A673 (cell line): Measurements from ENCODE around the gene PRSS53.

Experiments used
- EZH2 ChIP-seq: fragments of 200-600 bp; sonication (generic); IDR thresholded peaks from 2 replicates; pipeline ENCODE4 v1.6.1; 2017; ENCODE audit warnings: borderline replicate concordance, low read depth, mild to moderate bottlenecking, mixed read lengths, antibody characterized with exemption, low read length; ENCODE audit not compliant: poor library complexity, severe bottlenecking
- TF ChIP-seq, protein P1 (sequence below): fragments of 300-800, 200-600 bp; sonication (generic); conservative IDR thresholded peaks from 2 replicates; pipeline ENCODE4 v1.5.1; 2017; ENCODE audit warnings: low read depth, mild to moderate bottlenecking, antibody characterized with exemption, low read length, moderate library complexity, mixed read lengths

DNA sequence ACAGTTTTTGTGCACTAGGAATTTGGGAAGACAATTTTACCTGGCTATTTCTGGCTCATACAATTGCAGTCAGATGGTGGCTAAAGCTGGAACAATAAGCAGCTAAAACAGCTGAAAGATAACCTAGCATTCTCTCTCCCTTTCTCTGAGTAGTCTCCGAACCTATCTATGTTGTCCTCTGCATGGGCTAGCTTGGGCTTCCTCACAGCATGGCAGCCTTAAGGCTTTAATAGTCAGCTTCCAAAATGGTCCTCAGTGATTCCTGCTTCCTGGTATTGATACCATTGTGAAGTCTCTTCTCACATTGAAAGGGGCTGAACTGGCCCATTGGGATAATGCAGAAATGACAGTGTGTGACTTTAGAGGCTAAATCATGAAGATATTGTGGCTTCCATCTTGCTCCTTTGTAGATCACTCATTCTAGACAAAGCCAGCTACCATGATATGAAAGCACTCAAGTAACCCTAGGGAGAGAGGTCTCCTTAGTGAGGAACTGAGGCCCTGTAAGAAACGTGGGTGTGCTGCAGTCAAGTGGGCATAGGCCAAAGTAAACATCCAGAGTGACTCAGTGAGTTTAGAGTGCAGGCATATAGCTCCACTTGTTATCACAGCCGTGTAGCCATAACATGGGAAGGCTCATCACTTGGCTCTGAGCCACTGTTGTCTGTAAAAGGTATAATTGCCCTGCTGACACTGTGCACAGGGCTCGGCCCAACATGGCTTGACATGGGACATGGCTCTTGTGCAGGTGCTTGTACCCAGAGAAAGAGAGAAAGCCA, 11.3 kb upstream of the PRSS53 start:
- TF ChIP-seq, protein P1, sequence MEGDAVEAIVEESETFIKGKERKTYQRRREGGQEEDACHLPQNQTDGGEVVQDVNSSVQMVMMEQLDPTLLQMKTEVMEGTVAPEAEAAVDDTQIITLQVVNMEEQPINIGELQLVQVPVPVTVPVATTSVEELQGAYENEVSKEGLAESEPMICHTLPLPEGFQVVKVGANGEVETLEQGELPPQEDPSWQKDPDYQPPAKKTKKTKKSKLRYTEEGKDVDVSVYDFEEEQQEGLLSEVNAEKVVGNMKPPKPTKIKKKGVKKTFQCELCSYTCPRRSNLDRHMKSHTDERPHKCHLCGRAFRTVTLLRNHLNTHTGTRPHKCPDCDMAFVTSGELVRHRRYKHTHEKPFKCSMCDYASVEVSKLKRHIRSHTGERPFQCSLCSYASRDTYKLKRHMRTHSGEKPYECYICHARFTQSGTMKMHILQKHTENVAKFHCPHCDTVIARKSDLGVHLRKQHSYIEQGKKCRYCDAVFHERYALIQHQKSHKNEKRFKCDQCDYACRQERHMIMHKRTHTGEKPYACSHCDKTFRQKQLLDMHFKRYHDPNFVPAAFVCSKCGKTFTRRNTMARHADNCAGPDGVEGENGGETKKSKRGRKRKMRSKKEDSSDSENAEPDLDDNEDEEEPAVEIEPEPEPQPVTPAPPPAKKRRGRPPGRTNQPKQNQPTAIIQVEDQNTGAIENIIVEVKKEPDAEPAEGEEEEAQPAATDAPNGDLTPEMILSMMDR, result no peak
- no peak for TF ChIP-seq EZH2
